Stimulated activated CD4-positive, alpha-beta T cell treated with anti-CD3 and anti-CD28 coated beads, TNF-alpha, amount 100 ng/mL, for 4 hours (primary cell): ENCODE results near the gene RNASE13.

Experiments used
- DNase-seq, 3 experiments: peaks; one replicate each; pipeline ENCODE4 v3.0.0-alpha.2; 2020; ENCODE audit warnings: low read depth in 3 of 3

Gene RNASE13

DNA sequence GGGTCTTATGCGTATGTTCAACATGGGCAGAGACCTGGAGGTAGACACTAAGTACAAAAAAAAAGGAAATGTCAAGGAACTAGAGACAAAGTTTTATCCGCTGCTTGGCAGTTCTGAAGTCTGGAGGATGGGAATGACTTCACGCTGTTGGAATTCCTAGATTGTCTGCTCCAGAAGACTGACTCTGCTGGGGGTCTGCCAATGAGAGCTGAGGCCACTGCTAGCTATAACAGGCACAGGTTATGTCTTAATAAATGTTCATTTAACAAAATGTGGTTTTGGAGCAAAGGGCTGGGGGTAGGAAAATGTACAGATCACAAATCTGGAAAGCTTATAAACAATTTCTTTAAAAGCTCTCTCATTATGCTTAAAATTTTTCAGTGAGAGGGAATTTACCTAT is 28.9 kb upstream of the RNASE13 start:
- no peak for DNase-seq

DNA sequence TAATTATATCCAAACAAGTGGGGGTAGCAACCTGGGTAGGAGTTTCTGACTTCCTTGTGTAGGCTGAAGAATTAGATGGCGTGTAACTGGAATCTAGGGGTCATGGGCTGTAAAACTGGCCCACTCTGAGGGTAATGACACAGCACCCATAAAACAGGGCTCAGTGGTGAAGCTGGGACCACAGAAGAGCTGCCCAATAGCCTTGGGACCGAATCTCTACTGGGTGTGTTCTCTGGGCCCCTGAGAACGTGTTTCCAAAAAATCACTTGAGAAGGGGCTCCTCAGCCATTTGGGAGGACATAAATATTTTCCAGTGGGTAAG is 26.7 kb upstream of the RNASE13 start:
- DNase-seq: no peak

DNA sequence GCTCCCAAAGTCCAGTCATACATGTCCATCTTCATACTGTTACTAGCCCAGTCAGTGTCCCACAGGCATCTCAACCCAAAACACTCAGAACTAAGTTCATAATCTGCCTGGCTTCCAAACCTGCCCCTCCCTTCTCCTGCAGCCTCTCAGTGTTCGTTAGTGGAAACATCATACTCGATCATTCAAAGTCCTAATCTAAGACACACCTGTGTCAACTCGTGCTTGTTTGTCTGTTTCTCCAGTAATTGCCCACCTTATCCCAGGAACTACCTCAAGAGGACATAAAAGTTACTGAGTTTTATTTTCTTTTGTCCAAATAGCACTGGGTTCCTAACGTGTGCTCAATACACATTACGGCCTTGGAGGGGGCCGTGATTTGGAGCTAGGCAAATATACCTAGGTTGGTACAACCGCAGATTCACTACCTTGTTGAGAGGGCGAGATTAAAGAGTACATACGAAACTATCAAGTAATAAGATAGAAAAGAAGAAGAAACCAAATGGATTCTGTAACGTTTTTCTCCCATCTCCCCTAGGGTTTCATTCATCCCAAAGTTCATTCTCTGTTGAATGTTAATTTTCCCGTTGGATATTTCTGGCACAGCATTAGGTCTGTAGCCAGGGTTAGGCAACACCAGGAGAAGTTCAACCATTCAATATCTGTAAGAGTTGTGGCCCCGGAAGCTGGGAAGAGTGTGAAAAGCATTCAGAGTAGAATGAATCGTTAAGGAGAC is 26.2 kb upstream of the RNASE13 start:
- DNase-seq: no peak

DNA sequence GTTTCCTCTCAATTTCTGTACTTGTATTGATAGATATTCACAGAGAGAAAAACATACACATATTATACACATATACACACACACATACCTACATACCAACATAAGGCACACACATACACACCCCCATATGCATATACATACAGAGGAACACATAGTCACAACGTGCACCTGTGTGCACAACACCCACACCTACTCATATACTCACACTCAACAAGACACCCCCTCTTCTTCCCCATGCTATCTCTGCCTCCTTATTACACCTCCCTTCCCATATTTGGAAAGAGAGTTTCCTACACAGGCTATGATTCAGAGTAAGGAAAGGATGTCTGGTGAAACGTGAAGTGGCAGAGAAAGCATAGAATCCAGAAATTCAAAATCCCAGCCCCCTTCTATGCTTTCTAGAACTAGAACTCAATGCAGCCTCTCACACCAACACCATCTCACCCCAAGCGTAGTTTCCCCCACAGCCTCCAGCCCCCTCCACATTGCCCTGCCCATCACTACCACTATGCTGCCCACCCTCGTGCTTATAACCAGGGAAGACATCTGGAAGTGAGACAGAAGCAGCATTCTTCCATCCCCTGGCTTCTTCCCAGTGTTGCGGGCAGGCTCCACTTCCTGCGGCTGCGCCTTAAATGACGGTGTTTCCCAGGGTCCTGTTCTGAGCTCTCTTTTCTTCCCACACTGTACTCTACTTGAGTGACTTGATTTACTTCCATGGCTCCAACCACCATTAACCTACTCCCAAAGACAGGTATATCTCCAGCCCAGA is 25.4 kb upstream of the RNASE13 start:
- DNase-seq: no peak

DNA sequence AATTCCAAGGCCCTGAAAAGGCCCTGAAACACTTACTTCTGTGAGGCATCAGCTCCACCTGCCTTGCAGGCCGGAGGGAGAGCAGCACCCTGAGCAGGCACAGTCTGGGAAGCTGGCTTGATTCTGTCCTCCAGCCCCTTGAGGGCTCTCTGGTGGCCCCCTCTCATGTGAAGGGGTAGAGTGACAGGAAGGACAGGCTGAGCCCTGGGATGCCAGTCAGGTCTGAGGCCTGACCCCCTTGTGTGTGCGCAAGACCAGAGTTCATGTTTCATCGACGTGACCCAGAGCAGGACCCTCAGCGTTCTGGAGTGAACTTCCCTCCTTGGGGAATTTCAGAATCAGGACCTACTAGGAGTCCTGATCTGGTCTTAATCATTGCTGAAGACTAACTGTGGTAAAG is 24.3 kb upstream of the RNASE13 start:
- DNase-seq: no peak

DNA sequence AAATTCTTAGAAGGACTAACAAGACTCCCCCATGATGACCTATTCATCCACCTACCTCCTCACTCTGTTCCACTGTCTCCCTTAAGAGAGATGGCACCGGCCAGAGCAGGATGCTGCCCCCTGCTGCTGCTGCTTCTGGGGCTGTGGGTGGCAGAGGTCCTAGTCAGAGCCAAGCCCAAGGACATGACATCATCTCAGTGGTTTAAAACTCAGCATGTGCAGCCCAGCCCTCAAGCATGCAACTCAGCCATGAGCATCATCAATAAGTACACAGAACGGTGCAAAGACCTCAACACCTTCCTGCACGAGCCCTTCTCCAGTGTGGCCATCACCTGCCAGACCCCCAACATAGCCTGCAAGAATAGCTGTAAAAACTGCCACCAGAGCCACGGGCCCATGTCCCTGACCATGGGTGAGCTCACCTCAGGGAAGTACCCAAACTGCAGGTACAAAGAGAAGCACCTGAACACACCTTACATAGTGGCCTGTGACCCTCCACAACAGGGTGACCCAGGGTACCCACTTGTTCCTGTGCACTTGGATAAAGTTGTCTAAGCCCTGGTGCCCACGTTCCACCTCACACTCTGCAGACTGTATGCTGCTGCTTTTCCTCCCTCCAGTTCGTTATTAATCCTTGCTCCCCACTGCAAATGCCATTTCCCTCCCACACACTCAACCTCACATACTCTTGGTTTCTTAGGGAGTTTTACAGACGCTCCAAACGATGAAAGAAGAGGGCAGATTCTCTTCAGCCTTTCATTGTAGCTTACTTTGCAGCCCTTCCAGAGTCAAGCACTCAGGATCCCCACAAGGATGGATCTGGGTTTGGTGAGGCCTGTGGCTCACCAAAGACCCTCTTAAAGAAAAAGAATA is 23.4 kb upstream of the RNASE13 start, which contains the start of gene RNASE8:
Gene RNASE8, plus strand, starts transcription at position 20 of the 873 bp plus-strand sequence. Its CDS starts 71 bp downstream, at position 91.
- no peak for DNase-seq

DNA sequence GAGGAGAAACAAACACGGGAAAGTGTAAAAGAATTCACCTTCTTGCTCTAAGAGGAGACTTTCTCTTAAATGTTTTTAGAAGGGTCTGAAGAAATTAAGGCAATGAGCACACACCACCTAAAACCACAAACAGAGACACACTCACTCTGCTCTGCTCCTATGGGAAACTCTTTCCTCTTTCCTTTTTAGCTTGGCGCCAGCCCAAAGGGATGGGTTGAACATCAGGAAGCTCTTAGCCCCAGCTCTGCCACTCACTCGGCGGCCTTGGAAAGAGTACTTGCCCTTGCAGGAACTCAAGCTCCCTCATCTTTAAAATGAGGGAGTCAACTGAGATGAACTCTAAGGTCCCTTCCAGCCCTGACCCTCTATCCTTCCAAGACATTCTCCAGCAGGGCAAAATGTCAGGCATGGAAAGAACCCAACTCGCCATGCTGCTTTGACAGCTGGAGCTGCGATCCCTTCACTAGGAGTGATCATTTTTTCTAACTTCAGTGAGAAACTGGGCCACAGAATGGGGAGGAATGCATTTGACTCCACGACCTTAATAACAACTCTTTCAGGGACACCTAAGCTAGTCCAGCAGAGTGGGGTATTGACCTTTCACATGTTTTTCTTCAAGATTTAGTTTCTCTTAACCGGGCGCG is 22.0 kb upstream of the RNASE13 start:
- no peak for DNase-seq

DNA sequence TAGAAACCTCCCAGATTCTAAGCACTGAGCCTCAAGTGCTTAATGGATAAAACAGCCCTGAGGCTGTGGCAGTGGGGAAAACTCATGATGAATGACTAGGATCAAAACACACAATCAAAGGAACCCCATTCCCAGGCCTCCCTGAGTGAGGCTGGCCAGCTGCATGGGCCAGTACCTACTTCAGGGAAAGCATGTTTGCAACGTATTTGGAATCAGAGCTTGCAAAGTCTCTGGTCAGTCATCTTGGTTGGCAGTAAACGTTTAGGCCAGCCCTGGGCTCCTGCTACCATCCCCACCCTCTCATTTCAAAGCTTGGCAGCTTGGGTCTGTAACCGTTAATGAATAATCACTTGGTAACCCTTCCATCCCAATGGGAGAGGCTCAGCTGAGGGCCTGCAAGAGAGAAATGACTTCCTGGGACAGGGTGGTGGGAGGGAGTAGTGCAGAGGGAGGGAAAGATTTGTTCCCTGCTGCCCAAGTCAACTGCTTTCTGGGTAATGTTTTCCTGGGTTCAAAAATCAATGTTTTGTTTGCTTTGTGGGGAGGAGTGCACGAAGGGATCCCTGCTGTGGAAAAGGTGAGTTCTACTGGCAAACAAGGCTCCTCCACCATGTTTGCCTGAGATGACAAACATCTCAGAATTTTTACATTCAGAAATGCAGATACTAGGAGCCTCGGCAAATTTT is 21.0 kb upstream of the RNASE13 start:
- no peak for DNase-seq

DNA sequence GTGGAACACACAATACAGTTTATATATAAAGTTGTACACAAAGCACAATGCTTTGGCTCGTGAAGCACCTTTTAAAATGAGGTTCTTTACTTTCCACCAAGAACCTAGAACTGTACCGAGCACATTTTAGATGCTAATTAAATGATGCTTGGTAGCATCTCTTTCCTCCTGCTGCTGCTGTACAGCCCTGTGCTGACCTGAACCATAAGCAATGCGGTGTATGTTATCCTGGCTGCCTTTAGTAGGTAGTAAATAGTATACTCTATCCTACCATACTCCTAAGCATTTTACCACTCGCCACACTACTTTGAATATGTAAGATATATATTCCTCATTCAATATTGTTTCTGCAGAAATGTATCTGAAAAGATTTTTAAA is 20.1 kb upstream of the RNASE13 start:
- DNase-seq: no peak

DNA sequence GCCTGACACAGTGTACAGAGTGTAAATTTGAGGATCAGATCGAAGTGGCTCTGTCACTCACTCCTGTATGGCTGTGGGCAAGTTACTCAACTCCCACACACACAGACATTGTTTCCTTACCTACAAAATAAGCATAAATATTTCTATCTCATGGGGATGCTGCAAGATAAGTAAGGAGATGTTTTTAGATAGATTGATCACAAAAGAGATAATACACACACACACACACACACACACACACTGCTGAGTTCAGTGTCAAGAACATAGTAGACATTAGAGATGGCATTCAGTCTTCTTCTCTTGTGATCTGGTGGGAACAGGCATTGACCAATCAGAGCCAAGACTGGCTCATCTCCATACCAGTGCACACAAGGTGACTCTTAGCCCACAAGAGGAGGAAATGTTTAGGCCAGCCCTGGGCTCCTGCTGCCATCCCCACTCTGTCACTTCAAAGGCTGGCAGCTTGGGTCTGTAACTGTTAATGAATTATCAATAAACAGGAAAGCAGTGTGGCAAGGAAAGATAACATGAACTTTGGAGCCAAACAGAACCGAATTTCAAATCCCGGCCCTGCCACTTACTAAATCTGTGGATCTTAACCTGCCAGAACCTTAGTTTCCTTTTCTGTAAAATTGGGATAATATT is 19.6 kb upstream of the RNASE13 start:
- no peak for DNase-seq

DNA sequence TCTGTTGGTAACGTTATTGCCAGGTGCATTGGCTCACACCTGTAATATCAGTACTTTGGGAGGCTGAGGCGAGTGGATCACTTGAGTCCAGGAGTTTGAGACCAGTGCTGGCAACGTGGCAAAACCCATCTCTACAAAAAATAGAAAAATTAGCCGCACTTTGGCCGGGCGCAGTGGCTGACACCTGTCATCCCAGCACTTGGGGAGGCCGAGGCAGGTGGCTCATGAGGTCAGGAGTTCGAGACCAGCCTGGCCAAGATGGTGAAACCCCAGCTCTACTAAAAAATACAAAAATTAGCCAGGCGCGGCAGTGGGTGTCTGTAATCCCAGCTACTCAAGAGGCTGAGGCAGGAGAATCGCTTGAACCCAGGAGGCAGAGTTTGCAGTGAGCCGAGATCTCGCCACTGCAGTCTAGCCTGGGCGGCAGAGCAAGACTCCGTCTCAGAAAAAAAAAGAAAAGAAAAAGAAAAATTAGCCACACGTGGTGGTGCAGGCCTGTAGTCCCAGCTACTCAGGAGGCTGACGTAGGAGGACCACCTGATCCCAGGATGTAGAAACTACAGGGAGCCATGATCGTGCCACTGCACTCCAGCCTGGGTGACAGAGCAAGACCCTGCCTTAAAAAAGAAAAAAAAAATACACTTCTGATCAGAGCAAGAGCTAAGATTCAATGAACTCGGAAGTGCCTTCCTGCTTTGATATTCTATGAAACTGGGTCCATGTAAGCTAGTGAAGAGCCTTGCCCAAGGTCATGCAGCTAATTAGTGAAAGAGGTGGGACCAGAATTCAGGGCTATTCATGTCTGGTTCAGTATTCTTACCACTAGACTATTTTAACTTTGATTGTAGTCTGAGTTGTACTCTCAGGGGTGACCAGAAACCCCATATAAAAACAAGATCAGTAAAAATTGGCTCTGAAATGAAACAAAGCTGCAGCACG is 18.8 kb upstream of the RNASE13 start:
- DNase-seq: no peak

DNA sequence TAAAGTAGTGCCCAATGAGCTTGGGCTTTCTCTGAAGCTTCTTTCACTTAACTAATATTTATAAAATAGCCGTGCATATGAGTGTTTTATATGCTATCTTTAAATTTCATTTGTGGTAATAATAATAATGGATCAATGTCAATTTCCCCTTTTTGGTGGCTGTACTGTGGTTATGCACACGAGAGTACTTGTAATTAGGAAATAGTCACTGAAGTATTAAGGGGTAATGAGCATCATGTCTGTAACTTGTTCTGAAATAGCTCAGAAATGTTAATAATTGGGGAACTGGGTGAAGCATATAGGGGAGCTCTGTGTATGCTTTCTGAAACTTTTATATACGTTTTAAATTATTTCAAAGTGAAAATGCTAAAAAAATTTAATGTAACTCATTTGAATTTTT is 16.0 kb upstream of the RNASE13 start:
- no peak for DNase-seq

DNA sequence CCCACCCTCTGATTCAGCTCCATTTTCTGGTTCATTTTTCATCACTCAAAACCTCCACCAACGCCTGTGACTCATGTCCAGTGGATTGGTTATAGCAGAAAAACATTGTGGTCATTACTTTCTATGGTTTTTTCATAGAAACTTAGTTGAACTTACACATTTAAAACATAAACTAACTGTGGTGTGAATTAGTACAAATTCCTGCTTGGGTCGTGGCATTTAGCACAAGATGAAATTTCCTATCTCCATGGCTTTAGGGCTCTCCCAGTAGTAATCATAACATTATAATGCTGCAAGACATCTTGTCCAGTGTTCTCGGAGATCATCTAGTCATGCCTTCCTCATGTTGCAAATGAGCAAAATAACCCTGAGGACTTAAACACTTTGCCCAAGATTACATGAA is 14.7 kb upstream of the RNASE13 start:
- no peak for DNase-seq

DNA sequence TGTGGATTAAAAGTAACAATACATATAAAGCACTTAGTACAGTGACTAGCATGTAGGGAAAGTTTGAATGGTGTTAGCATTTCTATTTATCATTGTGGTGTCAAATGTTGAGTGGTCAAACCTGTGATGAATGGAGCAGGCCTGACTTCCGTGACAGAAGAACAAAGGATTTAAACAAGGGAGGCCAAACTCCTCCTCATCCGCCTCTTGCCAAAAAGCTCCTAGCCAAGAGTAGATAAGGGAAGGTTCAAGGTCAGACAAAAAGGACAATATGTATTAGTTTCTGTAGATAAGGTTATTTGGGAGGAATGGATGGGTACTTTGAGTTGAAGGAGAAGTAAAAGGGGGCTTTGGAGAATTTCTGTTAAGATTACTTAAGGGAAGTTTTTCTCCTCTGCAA is 14.0 kb upstream of the RNASE13 start:
- no peak for DNase-seq

DNA sequence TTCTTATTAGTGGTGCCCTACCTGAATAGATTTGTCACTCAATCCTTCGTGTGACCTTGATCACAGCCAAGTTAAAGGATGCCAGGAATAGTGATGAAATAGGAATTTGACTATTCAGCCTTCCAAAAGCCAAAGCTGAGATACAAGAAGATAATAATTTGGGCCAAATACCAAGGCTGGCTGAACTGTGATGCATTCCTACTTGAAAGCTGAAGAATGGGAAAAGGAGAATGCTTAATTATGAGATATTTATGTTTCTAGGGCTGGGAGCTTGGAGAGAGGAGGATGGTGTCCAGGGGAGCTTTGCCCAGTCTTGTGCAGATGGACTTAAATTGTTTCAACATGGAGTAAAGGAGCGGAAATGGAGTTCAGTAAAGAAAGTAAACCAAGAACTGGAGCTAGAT is 12.8 kb upstream of the RNASE13 start:
- DNase-seq: no peak

DNA sequence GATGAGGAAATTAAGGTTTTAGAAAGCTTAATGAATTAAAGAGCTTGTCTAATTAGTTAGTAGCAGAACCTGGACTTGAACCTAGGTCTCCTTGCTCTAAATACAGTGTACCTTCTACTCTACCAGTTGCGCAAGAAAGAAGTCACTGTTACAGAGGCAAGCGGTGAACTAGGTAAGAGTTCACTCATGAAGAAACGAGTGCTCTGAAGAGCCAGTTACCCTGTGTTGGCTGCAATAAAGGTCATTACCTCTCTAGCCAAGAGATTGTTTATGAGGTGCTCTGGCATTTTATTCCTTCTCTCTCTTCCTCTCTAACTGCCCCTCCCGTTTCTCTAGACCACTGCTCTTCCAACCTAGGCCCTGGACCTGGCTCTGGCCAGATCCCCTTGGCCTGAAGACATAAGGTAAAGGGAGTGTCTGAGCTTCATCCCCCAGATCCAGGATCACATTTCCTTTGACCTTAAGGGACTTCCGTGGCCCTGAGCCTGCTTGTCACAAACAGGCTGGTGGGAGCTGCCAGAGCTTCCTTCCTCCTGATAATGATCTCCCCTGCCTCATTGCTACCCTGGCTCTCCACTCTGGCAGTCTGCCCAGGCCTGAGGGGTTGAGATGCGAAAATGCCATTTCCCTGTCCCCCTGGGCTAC is 9.5 kb upstream of the RNASE13 start:
- DNase-seq: no peak

DNA sequence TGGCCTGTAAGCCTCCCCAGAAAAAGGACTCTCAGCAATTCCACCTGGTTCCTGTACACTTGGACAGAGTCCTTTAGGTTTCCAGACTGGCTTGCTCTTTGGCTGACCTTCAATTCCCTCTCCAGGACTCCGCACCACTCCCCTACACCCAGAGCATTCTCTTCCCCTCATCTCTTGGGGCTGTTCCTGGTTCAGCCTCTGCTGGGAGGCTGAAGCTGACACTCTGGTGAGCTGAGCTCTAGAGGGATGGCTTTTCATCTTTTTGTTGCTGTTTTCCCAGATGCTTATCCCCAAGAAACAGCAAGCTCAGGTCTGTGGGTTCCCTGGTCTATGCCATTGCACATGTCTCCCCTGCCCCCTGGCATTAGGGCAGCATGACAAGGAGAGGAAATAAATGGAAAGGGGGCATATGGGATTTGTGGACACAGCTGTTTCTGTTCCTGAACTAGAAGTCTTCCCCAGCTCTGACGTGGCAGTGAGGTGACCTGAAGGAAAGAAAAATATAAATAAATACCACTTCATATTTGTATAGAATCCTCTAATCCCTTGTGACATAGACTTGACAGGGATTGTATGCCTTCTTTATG is 8.9 kb upstream of the RNASE13 start:
- no peak for DNase-seq

DNA sequence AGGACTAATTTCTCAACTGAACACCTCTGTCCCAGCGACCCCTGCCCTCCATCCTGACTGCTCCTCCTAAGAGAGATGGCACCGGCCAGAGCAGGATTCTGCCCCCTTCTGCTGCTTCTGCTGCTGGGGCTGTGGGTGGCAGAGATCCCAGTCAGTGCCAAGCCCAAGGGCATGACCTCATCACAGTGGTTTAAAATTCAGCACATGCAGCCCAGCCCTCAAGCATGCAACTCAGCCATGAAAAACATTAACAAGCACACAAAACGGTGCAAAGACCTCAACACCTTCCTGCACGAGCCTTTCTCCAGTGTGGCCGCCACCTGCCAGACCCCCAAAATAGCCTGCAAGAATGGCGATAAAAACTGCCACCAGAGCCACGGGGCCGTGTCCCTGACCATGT is 8.3 kb upstream of the RNASE13 start:
- DNase-seq: no peak
